Lower lobe of right lung (tissue), 2 donors: Measurements from ENCODE around the gene TTC7B. TPM values are rescaled to one million over a fixed set of nuclear protein-coding genes. Genes with fewer than 3 reads are reported as not detected.

Experiments
- ATAC-seq, 2 donors: fragments of 200-7000 bp; cut with Tn5 transposase; one replicate each; pipeline ENCODE4 v1.9.1; 2020 to 2022; ENCODE audit warnings: mild to moderate bottlenecking in 2 of 2, moderate library complexity in 2 of 2
- DNase-seq: peaks from one replicate; pipeline ENCODE4 v3.0.0-alpha.2; 2020
- H3K27ac ChIP-seq: fragments of 200-600 bp; one replicate; pipeline ENCODE4 v1.8.0; 2022
- H3K27me3 ChIP-seq: fragments of 200-600 bp; one replicate; pipeline ENCODE4 v1.8.0; 2022; ENCODE audit warnings: low read depth
- H3K36me3 ChIP-seq: fragments of 200-600 bp; one replicate; pipeline ENCODE4 v1.8.0; 2022; ENCODE audit warnings: mild to moderate bottlenecking
- H3K4me1 ChIP-seq: fragments of 200-600 bp; one replicate; pipeline ENCODE4 v1.8.0; 2022
- H3K4me3 ChIP-seq: fragments of 200-600 bp; one replicate; pipeline ENCODE4 v1.8.0; 2022; ENCODE audit warnings: mild to moderate bottlenecking
- H3K9me3 ChIP-seq: fragments of 200-600 bp; one replicate; pipeline ENCODE4 v1.8.0; 2022
- intact Hi-C: fragments of 100-400 bp; cut with DNase I; formaldehyde crosslinking; loops from one replicate; pipeline ENCODE4 v1.11.0; 2022
- total RNA-seq: library from RNA; stranded (reverse); fragmentation: NEBNext Ultra II Directional; extraction: Animal tissue kit (Norgen Biotek cat#: 25700); gene quantifications from one replicate; pipeline ENCODE4 v1.2.1, GENCODE V29; 2021
- TF ChIP-seq, protein P1 (sequence below): fragments of 200-600 bp; IDR thresholded peaks from one replicate; pipeline ENCODE4 v1.8.0; 2022; ENCODE audit warnings: antibody characterized with exemption, mild to moderate bottlenecking
- donor health status: DM: no; HTN: yes; CAD: no; lungs with severe emphysema.

The TTC7B gene
- total RNA-seq, 1 donor from 2014 or later = 54.1 TPM

- no peaks in the 10 kb centered on the region for H3K9me3 ChIP-seq
- TF ChIP-seq, protein P1, sequence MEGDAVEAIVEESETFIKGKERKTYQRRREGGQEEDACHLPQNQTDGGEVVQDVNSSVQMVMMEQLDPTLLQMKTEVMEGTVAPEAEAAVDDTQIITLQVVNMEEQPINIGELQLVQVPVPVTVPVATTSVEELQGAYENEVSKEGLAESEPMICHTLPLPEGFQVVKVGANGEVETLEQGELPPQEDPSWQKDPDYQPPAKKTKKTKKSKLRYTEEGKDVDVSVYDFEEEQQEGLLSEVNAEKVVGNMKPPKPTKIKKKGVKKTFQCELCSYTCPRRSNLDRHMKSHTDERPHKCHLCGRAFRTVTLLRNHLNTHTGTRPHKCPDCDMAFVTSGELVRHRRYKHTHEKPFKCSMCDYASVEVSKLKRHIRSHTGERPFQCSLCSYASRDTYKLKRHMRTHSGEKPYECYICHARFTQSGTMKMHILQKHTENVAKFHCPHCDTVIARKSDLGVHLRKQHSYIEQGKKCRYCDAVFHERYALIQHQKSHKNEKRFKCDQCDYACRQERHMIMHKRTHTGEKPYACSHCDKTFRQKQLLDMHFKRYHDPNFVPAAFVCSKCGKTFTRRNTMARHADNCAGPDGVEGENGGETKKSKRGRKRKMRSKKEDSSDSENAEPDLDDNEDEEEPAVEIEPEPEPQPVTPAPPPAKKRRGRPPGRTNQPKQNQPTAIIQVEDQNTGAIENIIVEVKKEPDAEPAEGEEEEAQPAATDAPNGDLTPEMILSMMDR = no peak
- H3K27ac ChIP-seq = no peak overlapping the region
- peaks cover 15% of the 10 kb centered on the region for H3K36me3 ChIP-seq
- no peaks in the 10 kb centered on the region for H3K27me3 ChIP-seq
- H3K4me3 ChIP-seq = no peak overlapping the region
- H3K4me1 ChIP-seq = peaks cover 22% of the 10 kb centered on the region
- intact Hi-C loops = no loop called here
- DNase-seq (no peak), ATAC-seq (peak in 1 of 2 donors; percentile 47)
Observed at GRCh38 chr14:90641615-90642243, 174.5 kb downstream of the TTC7B start.

GRCh38 chr14:90641168-90641567, 175.1 kb downstream of the TTC7B start:
- DNase-seq = no peak
- intact Hi-C loops = no loop called here
- no peak for ATAC-seq
- TF ChIP-seq, protein P1 = no peak
- H3K4me3 ChIP-seq = no peak overlapping the region
- H3K27ac ChIP-seq = no peak overlapping the region
- H3K4me1 ChIP-seq = peaks cover 22% of the 10 kb centered on the region
- H3K9me3 ChIP-seq = no peaks in the 10 kb centered on the region
- no peaks in the 10 kb centered on the region for H3K27me3 ChIP-seq
- peaks cover 15% of the 10 kb centered on the region for H3K36me3 ChIP-seq

- peaks cover 15% of the 10 kb centered on the region for H3K36me3 ChIP-seq
- ATAC-seq = no peak
- H3K4me3 ChIP-seq = no peak overlapping the region
- intact Hi-C loops = no loop called here
- DNase-seq = no peak
- H3K4me1 ChIP-seq = peaks cover 13% of the 10 kb centered on the region
- no peaks in the 10 kb centered on the region for H3K27me3 ChIP-seq
- no peaks in the 10 kb centered on the region for H3K9me3 ChIP-seq
- TF ChIP-seq, protein P1 = no peak
- no peak overlapping the region for H3K27ac ChIP-seq
Observed at GRCh38 chr14:90639641-90640040, 176.6 kb downstream of the TTC7B start.

- H3K27ac ChIP-seq = no peak overlapping the region
- ATAC-seq = no peak
Observed at GRCh38 chr14:90632871-90633270, 183.4 kb downstream of the TTC7B start.

DNA sequence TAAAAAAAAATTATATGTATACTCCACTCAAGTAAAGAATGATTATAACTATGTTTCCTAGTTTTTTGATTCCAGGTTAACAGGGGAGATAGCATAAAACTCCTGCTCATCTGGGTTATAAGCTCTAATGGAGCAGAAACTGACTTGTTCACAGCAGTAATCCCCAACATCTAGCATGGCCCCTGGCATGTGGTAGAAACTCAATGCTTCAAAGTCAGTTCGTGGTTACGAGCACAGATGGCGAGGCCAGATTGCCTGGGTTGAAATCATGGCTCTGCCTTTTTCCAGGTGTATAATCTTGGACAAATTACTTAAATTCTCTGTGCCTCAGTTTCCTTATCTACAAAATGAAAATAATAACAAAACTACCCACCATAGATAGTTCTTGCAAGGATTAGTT, 183.8 kb downstream of the TTC7B start:
- H3K27ac ChIP-seq = no peak overlapping the region

More at GRCh38 chr14:90632871-90633270, 183.4 kb downstream of the TTC7B start:
- TF ChIP-seq, protein P1 = no peak
- Histone ChIP-seq H3K9me3 (no peaks in the 10 kb centered on the region), H3K4me3 (no peak overlapping the region), H3K36me3 (no peaks in the 10 kb centered on the region), H3K4me1 (peaks cover 24% of the 10 kb centered on the region), H3K27me3 (no peaks in the 10 kb centered on the region)
- DNase-seq = no peak
- intact Hi-C loops = no loop called here

More for the DNA sequence above, 183.8 kb downstream of the TTC7B start:
- DNase-seq = no peak
- intact Hi-C loops = no loop called here
- TF ChIP-seq, protein P1 = no peak
- Histone ChIP-seq H3K27me3 (no peaks in the 10 kb centered on the region), H3K9me3 (no peaks in the 10 kb centered on the region), H3K4me3 (no peak overlapping the region), H3K36me3 (no peaks in the 10 kb centered on the region), H3K4me1 (peaks cover 26% of the 10 kb centered on the region)
- no peak for ATAC-seq
